Measurements from ENCODE around the gene FYN. TPM values are rescaled to one million over a fixed set of nuclear protein-coding genes. Genes with fewer than 3 reads are reported as not detected.

FYN gene
- total and polyA plus RNA-seq, 2 of the 13 experiments (the other 11 are each of a cell fraction or from before 2014, with no cell fraction given) = 15.5 to 24.6 TPM

GRCh38 chr6:111759331-111759835 is 113.9 kb downstream of the FYN start:
- 89% methylated on average over 10 of the region's 10 CpGs for WGBS (ENCODE audit: low lambda C conversion rate)
- Histone ChIP-seq H3K4me2 (ENCODE audit: low read depth, low read length) (no peak overlapping the region), H3K27ac (ENCODE audit: extremely low read length, insufficient read depth, low read length) (no peak overlapping the region), H3K9ac (ENCODE audit: insufficient read depth, low read depth, low read length) (no peak overlapping the region), H3K4me3 (replicated peaks in 1 of 3; ENCODE audit: insufficient read depth in 1 of 3, low read depth in 2 of 3, low read length in 3 of 3) (no peak overlapping the region), H2AFZ (ENCODE audit: low read length) (no peak overlapping the region), H3K9me3 (ENCODE audit: low read length) (no peaks in the 10 kb centered on the region), H4K20me1 (ENCODE audit: insufficient read depth, low read length) (no peaks in the 10 kb centered on the region), H3K27me3 (ENCODE audit: control insufficient read depth in 1 of 2, insufficient read depth in 2 of 2, low read length in 2 of 2) (no peaks in the 10 kb centered on the region), H3K36me3 (replicated peaks in 1 of 2; ENCODE audit: control insufficient read depth in 1 of 2, insufficient read depth in 2 of 2, low read length in 2 of 2) (peaks cover 0 to 2% of the 10 kb centered on the region in 2 experiments; a peak in 1 of 5 replicates), H3K4me1 (ENCODE audit: insufficient read depth, low read length) (no peaks in the 10 kb centered on the region), H3K79me2 (ENCODE audit: insufficient read depth, low read length) (no peaks in the 10 kb centered on the region)
- CTCF ChIA-PET (ENCODE audit: low intra/inter-chr PET ratio, low total read pairs) = no interaction called here
- FAIRE-seq = no peak
- no peak for TF ChIP-seq NRL (CRISPR knock-in tag; IDR thresholded peaks at IDR 0.05; ENCODE audit: borderline replicate concordance)
- no peak for TF ChIP-seq ZNF326 (CRISPR knock-in tag; IDR thresholded peaks at IDR 0.05; ENCODE audit: borderline replicate concordance)
- no peak for TF ChIP-seq LBX2 (CRISPR knock-in tag; IDR thresholded peaks at IDR 0.05; ENCODE audit: borderline replicate concordance)
- TF ChIP-seq ZNF569 (CRISPR knock-in tag; IDR thresholded peaks at IDR 0.05; ENCODE audit: borderline replicate concordance) = no peak
- no peak for TF ChIP-seq ZNF644 (CRISPR knock-in tag; IDR thresholded peaks at IDR 0.05; ENCODE audit: low read depth)
- no peak for TF ChIP-seq ZNF777 (CRISPR knock-in tag; IDR thresholded peaks at IDR 0.05)
- TF ChIP-seq ZBED4 (CRISPR knock-in tag; IDR thresholded peaks at IDR 0.05; ENCODE audit: borderline replicate concordance) = no peak
- no peak for ATAC-seq
- no TSS peak for BruUV-seq (replicated peaks)
- DNase-seq (ENCODE audit: low spot score) = no peak
- POLR2A ChIA-PET = no interaction called here
- in situ Hi-C loops (cut with HindIII; ENCODE audit: extremely low pct_ligation_motif_present, low pct_unique_long_range_greater_than_20kb) (no loop called here), intact Hi-C loops (cut with micrococcal nuclease; ENCODE audit: unreplicated experiment) (no loop called here)

Measured in HepG2 (cell line).